ENCODE measurements around the gene PIK3C2G. TPM values are rescaled to one million over a fixed set of nuclear protein-coding genes. Genes with fewer than 3 reads are reported as not detected.
"Not testable (repeated sequence)": the region's sequence is repeated elsewhere in the genome, so short reads cannot be mapped to it uniquely, and the experiment has no call there.

Gene PIK3C2G
- total RNA-seq, 8 experiments from 2014 or later = 0.05 to 0.92 (median 0.19) TPM; not detected in 5

DNA sequence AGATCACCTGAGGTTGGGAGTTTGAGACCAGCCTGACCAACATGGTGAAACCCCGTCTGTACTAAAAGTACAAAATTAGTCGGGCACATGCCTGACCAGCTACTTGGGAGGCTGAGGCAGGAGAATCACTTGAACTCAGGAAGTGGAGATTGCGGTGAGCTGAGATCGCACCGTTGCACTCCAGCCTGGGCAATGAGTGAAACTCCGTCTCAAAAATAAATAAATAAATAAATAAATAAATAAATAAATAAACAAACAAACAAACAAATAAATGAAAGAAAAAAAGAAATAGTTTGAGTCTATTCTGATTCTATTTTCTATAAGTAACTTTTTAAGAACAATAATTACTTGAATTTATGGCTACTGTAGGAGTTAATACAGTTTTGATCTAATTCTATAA, 6.3 kb upstream of the PIK3C2G start:
- not testable (repeated sequence) for H3K4me1 ChIP-seq (replicated peaks in 1 of 2); H3K4me3 ChIP-seq; ATAC-seq (replicated peaks in 6 of 8); H3K27ac ChIP-seq
- WGBS, 10 experiments = 91 to 100% (median 97%) methylated on average over 2 to 6 of the region's 6 CpGs; no CpG with 5 or more reads in 2 of the 10 experiments
- in situ Hi-C loops (cut with MboI; ENCODE audit: low pct_unique_long_range_greater_than_20kb in 2 of 9, low sequenced_read_pairs in 9 of 9, unreplicated experiment in 9 of 9) = loop anchor here in 2 of 9 experiments (25.0 kb wide), 2 partner anchors 157 to 932 kb away; no protein-coding TSS in a partner anchor

DNA sequence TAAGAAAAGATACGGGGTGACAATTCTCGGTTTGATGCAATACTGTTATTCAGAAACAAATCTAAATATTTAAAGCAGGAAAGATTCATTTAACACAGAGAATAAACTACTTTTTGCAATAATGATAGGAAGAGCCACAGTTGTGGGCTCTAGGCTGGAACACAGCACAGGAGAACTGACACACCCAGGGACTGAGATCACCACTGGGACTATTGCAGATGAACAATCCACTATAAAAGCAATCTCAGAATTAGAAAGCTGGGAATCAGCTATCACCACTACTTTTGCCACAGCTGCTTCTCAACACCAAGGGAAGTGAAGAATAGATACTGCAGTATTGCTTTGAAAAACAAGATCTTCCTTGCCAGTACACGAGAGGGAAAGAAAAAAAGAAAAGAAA, 4.1 kb upstream of the PIK3C2G start:
- WGBS, 10 experiments = 18 to 100% (median 81%) methylated on average over 1 to 3 of the region's 3 CpGs
- peak in 1 of 8 experiments; percentile 34 for ATAC-seq (replicated peaks in 6 of 8)
- no peak overlapping the region for H3K4me3 ChIP-seq
- in situ Hi-C loops (cut with MboI; ENCODE audit: low pct_unique_long_range_greater_than_20kb in 2 of 9, low sequenced_read_pairs in 9 of 9, unreplicated experiment in 9 of 9) = loop anchor here in 2 of 9 experiments (25.0 kb wide), 2 partner anchors 155 to 930 kb away; no protein-coding TSS in a partner anchor
- no peak overlapping the region for H3K27ac ChIP-seq
- H3K4me1 ChIP-seq (replicated peaks in 1 of 2) = peaks cover 0 to 5% of the 10 kb centered on the region in 2 donors

- in situ Hi-C loops (cut with MboI; ENCODE audit: low pct_unique_long_range_greater_than_20kb in 2 of 9, low sequenced_read_pairs in 9 of 9, unreplicated experiment in 9 of 9) = loop anchor here in 2 of 9 experiments (25.0 kb wide), 2 partner anchors 153 to 928 kb away; no protein-coding TSS in a partner anchor
- Histone ChIP-seq H3K4me1 (replicated peaks in 1 of 2) (peaks cover 0 to 7% of the 10 kb centered on the region in 2 donors), H3K27ac (no peak overlapping the region), H3K4me3 (no peak overlapping the region)
- 47 to 100% (median 89%) methylated on average over 2 of the region's 2 CpGs for WGBS, 10 experiments
- ATAC-seq (replicated peaks in 6 of 8) = no peak
Observed at GRCh38 chr12:18258929-18259328, 2.4 kb upstream of the PIK3C2G start.

GRCh38 chr12:18259906-18260682, 1.2 kb upstream of the PIK3C2G start:
- in situ Hi-C loops (cut with MboI; ENCODE audit: low pct_unique_long_range_greater_than_20kb in 2 of 9, low sequenced_read_pairs in 9 of 9, unreplicated experiment in 9 of 9) = loop anchor here in 2 of 9 experiments (25.0 kb wide), 2 partner anchors 152 to 927 kb away; no protein-coding TSS in a partner anchor
- Histone ChIP-seq H3K27ac (no peak overlapping the region), H3K4me1 (replicated peaks in 1 of 2) (peaks cover 0 to 7% of the 10 kb centered on the region in 2 donors), H3K4me3 (no peak overlapping the region)
- no peak for ATAC-seq (replicated peaks in 6 of 8)
- WGBS, 10 experiments = 78 to 100% (median 90%) methylated on average over 1 of the region's 1 CpG

GRCh38 chr12:18261906-18262305, 588 bp downstream of the PIK3C2G start:
- peaks cover 0 to 7% of the 10 kb centered on the region in 2 donors for H3K4me1 ChIP-seq (replicated peaks in 1 of 2)
- in situ Hi-C loops (cut with MboI; ENCODE audit: low pct_unique_long_range_greater_than_20kb in 2 of 9, low sequenced_read_pairs in 9 of 9, unreplicated experiment in 9 of 9) = loop anchor here in 2 of 9 experiments (25.0 kb wide), 2 partner anchors 150 to 925 kb away; no protein-coding TSS in a partner anchor
- 69 to 98% (median 80%) methylated on average over 1 to 5 of the region's 5 CpGs for WGBS, 10 experiments
- peak in 1 of 8 experiments; percentile 25 for ATAC-seq (replicated peaks in 6 of 8)
- H3K27ac ChIP-seq = no peak overlapping the region
- no peak overlapping the region for H3K4me3 ChIP-seq

DNA sequence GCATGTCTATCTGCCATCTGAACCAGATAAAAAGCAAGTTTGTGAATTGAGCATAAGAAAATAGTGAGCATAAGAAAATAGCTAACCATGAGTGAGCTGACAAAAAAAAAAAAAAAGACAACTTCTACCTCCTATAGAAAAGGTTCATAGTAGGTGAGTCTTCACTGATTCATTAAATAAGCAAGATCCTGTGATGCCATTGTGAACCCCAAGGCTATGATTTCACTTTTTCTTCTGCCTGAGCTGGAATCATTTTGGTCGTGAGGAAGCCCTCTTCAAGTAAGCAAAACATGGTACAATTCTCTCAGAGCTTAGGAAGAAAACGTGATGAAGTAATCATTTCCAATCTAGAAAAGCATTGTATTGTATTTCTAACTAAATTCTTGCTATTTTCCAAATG, 1.2 kb downstream of the PIK3C2G start:
- ATAC-seq (replicated peaks in 6 of 8) = no peak
- in situ Hi-C loops (cut with MboI; ENCODE audit: low pct_unique_long_range_greater_than_20kb in 2 of 9, low sequenced_read_pairs in 9 of 9, unreplicated experiment in 9 of 9) = loop anchor here in 2 of 9 experiments (25.0 kb wide), 2 partner anchors 150 to 925 kb away; no protein-coding TSS in a partner anchor
- 40 to 100% (median 83%) methylated on average over 1 to 2 of the region's 2 CpGs; no CpG with 5 or more reads in 2 of the 10 experiments for WGBS, 10 experiments
- Histone ChIP-seq H3K27ac (no peak overlapping the region), H3K4me1 (replicated peaks in 1 of 2) (peaks cover 0 to 7% of the 10 kb centered on the region in 2 donors), H3K4me3 (no peak overlapping the region)

DNA sequence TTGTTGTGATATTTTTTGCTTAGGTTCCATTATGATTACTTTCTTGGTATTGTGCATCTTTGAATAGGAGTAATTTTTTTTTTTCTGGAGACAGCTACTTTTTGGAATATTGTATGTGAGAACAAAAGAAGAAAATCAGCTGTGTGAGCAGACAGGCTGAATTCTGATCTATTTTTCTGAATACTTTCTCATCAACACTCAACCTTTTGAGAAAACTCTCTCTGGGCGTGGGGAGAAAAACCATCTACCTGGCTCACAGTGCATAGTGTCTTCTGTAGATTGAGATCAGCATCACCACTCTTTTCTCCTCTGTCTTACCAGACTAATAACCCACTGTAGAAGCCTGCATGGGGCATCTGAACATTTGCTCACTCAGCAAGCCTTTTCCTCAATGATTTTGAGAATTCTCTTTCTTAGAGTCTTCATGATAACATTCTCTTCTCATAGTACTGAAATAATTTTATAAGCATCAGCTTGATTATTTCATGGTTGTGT, 3.3 kb downstream of the PIK3C2G start:
- ATAC-seq (replicated peaks in 6 of 8) = no peak
- 80 to 100% (median 100%) methylated on average over 1 of the region's 1 CpG; no CpG with 5 or more reads in 1 of the 10 experiments for WGBS, 10 experiments
- in situ Hi-C loops (cut with MboI; ENCODE audit: low pct_unique_long_range_greater_than_20kb in 2 of 9, low sequenced_read_pairs in 9 of 9, unreplicated experiment in 9 of 9) = loop anchor here in 2 of 9 experiments (25.0 kb wide), 2 partner anchors 148 to 923 kb away; no protein-coding TSS in a partner anchor
- Histone ChIP-seq H3K27ac (no peak overlapping the region), H3K4me3 (no peak overlapping the region), H3K4me1 (replicated peaks in 1 of 2) (peaks cover 0 to 7% of the 10 kb centered on the region in 2 donors)

- Histone ChIP-seq H3K4me3 (no peak overlapping the region), H3K4me1 (replicated peaks in 1 of 2) (no peaks in the 10 kb centered on the region), H3K27ac (no peak overlapping the region)
- 58 to 100% (median 90%) methylated on average over 2 to 9 of the region's 9 CpGs for whole genome bisulfite sequencing, 10 experiments
- in situ Hi-C loops (cut with MboI; ENCODE audit: low pct_unique_long_range_greater_than_20kb in 2 of 9, low sequenced_read_pairs in 9 of 9, unreplicated experiment in 9 of 9) = loop anchor here in 2 of 9 experiments (25.0 kb wide), 2 partner anchors 145 to 920 kb away; no protein-coding TSS in a partner anchor
- no peak for ATAC-seq (replicated peaks in 6 of 8)
Observed at GRCh38 chr12:18267427-18268099, 6.2 kb downstream of the PIK3C2G start.

DNA sequence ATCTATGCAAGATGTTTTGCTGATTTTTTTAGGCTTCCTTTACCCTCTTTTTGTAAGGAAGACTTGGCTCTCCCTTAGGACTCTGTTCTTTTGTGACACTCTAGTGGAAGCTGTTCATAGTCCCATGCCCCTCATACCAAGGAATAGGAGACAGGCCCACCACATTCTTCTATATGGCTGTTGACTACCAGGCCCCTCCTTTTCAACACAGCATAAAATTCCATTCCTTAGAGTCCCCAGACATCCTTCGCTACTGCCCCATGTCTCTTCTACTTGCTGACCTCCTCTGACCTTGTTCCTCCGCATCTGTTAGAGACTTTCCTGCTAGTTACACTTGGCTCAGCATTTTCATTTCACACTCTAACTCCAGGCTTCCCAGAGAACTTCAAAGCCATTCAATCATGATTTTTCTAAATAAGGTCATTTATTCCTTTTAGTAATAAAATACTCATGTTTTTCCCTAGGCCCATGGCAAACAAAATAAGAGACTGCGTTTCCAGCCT, 9.7 kb downstream of the PIK3C2G start:
- WGBS, 10 experiments = 25 to 93% (median 70%) methylated on average over 1 to 3 of the region's 3 CpGs
- peak in 1 of 8 experiments; percentile 53 for ATAC-seq (replicated peaks in 6 of 8)
- Histone ChIP-seq H3K27ac (no peak overlapping the region), H3K4me3 (no peak overlapping the region), H3K4me1 (replicated peaks in 1 of 2) (no peaks in the 10 kb centered on the region)
- in situ Hi-C loops (cut with MboI; ENCODE audit: low pct_unique_long_range_greater_than_20kb in 2 of 9, low sequenced_read_pairs in 9 of 9, unreplicated experiment in 9 of 9) = loop anchor here in 2 of 9 experiments (25.0 kb wide), 2 partner anchors 141 to 916 kb away; no protein-coding TSS in a partner anchor

DNA sequence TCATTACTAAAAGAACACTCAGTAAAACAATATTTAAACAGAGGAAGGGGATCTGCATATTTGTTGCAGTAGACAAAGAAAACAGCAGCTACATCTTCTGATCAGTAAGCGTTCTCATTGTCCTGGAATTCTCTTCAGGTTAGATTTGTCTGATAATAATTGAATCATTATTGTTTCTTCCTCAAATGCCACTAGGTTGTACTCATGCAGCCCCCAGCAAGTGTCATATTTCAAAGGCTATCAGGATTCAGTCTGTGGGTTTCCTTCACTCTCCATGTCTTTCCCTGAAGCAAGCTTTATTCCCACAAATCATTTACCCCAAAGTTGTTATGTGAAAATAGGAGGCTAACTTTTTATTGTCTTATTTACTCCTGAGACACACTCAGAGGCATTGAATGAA, 14.7 kb downstream of the PIK3C2G start:
- WGBS, 10 experiments = 40 to 89% (median 73%) methylated on average over 1 of the region's 1 CpG; no CpG with 5 or more reads in 2 of the 10 experiments
- in situ Hi-C loops (cut with MboI; ENCODE audit: low pct_unique_long_range_greater_than_20kb in 2 of 9, low sequenced_read_pairs in 9 of 9, unreplicated experiment in 9 of 9) = no loop called here
- no peak overlapping the region for H3K4me3 ChIP-seq
- peaks cover 0 to 9% of the 10 kb centered on the region in 2 donors for H3K4me1 ChIP-seq (replicated peaks in 1 of 2)
- no peak for ATAC-seq (replicated peaks in 6 of 8)
- H3K27ac ChIP-seq = no peak overlapping the region

- no peak for ATAC-seq (replicated peaks in 6 of 8)
- Histone ChIP-seq H3K4me1 (replicated peaks in 1 of 2) (peaks cover 0 to 14% of the 10 kb centered on the region in 2 donors), H3K4me3 (no peak overlapping the region), H3K27ac (no peak overlapping the region)
- in situ Hi-C loops (cut with MboI; ENCODE audit: low pct_unique_long_range_greater_than_20kb in 2 of 9, low sequenced_read_pairs in 9 of 9, unreplicated experiment in 9 of 9) = no loop called here
- WGBS, 10 experiments = 80 to 100% (median 100%) methylated on average over 1 of the region's 1 CpG; no CpG with 5 or more reads in 5 of the 10 experiments
Observed at GRCh38 chr12:18277196-18277595, 15.9 kb downstream of the PIK3C2G start.

- 38 to 100% (median 74%) methylated on average over 1 of the region's 1 CpG; no CpG with 5 or more reads in 2 of the 10 experiments for WGBS, 10 experiments
- Histone ChIP-seq H3K4me3 (no peak overlapping the region), H3K27ac (no peak overlapping the region), H3K4me1 (replicated peaks in 1 of 2) (peaks cover 0 to 14% of the 10 kb centered on the region in 2 donors)
- ATAC-seq (replicated peaks in 6 of 8) = peak in 3 of 8 experiments; percentile 50 to 62 (median 60)
- in situ Hi-C loops (cut with MboI; ENCODE audit: low pct_unique_long_range_greater_than_20kb in 2 of 9, low sequenced_read_pairs in 9 of 9, unreplicated experiment in 9 of 9) = no loop called here
Observed at GRCh38 chr12:18280728-18281127, 19.4 kb downstream of the PIK3C2G start.
